K562 (cell line): Measurements from ENCODE around the gene SMIM7.
A peak's percentile ranks its signal among the peaks of the same experiment; 100 is the strongest.

Experiments
- CBX2 ChIP-seq: fragments of 200-600 bp; sonication (generic); IDR thresholded peaks from one replicate; pipeline ENCODE4 v1.6.1; 2012; ENCODE audit warnings: mild to moderate bottlenecking, low read length, inconsistent platforms; ENCODE audit not compliant: insufficient read depth, poor library complexity, severe bottlenecking
- EZH2 ChIP-seq: IDR thresholded peaks from 2 replicates; pipeline ENCODE4 v1.6.1; 2012; ENCODE audit warnings: low read depth, mild to moderate bottlenecking, inconsistent platforms, low read length, borderline replicate concordance
- TF ChIP-seq, protein P1 (sequence below), 2 experiments: fragments of 450-650 bp; formaldehyde crosslinking in 1 of 2; IDR thresholded peaks; 2 replicates each; pipeline versions ENCODE4 v1.4.0 to v1.6.1; 2014 to 2020; ENCODE audit warnings: mild to moderate bottlenecking in 2 of 2, borderline replicate concordance in 1 of 2, low read depth in 1 of 2

DNA sequence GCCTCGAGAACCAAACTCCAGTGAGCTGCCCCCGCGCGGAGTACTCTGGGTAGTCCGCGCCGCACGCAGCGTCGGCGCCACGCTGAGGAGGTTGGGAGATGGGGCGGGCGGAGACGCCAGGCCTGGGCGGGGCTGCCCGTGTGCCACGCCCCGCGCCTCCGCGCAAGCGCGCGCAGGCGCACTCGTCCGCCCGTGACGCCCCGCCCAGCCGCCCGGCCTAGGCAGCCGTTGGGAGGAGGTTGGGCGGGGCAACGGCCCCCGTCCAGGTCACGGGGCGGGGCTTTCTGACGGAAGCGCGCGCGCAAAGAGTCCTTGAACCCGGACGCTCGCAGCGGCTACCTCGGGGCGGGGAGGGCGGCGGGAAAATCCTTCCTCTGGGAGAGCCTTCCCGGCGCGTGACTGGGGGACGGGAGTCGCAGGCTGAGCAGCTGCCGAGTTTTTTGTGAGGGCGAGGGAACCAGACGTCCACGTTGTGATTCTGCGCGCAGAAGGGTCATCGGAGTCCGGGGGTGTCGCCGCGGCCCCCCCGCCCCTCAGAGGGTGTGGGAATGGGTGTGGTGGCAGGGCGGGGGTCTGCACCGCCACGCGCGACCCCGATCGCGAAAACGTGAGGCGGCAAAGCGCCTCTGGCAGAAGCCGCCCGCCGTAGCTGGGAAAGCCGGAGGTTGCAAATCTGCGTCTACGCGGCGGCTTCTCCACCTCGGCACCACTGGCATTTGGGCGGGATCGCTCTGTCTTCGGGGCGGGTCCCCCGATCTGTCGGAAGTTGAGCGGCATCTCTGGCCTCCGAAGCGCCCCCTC lies 31.6 kb downstream of the SMIM7 start, which contains the start of gene MED26:
- TF ChIP-seq CBX2 (no peak), EZH2 (no peak)
- TF ChIP-seq, protein P1, sequence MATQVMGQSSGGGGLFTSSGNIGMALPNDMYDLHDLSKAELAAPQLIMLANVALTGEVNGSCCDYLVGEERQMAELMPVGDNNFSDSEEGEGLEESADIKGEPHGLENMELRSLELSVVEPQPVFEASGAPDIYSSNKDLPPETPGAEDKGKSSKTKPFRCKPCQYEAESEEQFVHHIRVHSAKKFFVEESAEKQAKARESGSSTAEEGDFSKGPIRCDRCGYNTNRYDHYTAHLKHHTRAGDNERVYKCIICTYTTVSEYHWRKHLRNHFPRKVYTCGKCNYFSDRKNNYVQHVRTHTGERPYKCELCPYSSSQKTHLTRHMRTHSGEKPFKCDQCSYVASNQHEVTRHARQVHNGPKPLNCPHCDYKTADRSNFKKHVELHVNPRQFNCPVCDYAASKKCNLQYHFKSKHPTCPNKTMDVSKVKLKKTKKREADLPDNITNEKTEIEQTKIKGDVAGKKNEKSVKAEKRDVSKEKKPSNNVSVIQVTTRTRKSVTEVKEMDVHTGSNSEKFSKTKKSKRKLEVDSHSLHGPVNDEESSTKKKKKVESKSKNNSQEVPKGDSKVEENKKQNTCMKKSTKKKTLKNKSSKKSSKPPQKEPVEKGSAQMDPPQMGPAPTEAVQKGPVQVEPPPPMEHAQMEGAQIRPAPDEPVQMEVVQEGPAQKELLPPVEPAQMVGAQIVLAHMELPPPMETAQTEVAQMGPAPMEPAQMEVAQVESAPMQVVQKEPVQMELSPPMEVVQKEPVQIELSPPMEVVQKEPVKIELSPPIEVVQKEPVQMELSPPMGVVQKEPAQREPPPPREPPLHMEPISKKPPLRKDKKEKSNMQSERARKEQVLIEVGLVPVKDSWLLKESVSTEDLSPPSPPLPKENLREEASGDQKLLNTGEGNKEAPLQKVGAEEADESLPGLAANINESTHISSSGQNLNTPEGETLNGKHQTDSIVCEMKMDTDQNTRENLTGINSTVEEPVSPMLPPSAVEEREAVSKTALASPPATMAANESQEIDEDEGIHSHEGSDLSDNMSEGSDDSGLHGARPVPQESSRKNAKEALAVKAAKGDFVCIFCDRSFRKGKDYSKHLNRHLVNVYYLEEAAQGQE (IDR thresholded peaks at IDR 0.05; ENCODE audit: borderline replicate concordance): no peak
- TF ChIP-seq, protein P1 (CRISPR knock-in tag; IDR thresholded peaks at IDR 0.05; ENCODE audit: low read depth): peak; percentile 52; the same call in 1 of the 2 replicates
